H9 (cell line): ENCODE data around the gene LPP. TPM values are rescaled to one million over a fixed set of nuclear protein-coding genes. Genes with fewer than 3 reads are reported as not detected.

Source experiments
- DNase-seq: peaks from one replicate; pipeline ENCODE4 v3.0.0-alpha.2; 2017
- H2AFZ ChIP-seq: one replicate; pipeline ENCODE4 v1.6.1; 2013; ENCODE audit warnings: mild to moderate bottlenecking, low read length, control low read depth, moderate library complexity
- H2AK5ac ChIP-seq: 2 replicates; pipeline ENCODE4 v1.6.1; 2013; ENCODE audit warnings: low read length, control low read depth, mixed read lengths; ENCODE audit not compliant: insufficient read length
- H2BK120ac ChIP-seq: one replicate; pipeline ENCODE4 v1.6.1; 2013; ENCODE audit warnings: low read depth, mild to moderate bottlenecking, low read length, control low read depth, inconsistent platforms; ENCODE audit not compliant: poor library complexity, severe bottlenecking
- H2BK12ac ChIP-seq: 2 replicates; pipeline ENCODE4 v1.6.1; 2013; ENCODE audit warnings: low read length, control low read depth, mixed read lengths, low read depth; ENCODE audit not compliant: insufficient read length
- H2BK15ac ChIP-seq: 2 replicates; pipeline ENCODE4 v1.6.1; 2013; ENCODE audit warnings: low read depth, low read length, control low read depth
- H2BK20ac ChIP-seq: one replicate; pipeline ENCODE4 v1.6.1; 2013; ENCODE audit warnings: low read depth, mild to moderate bottlenecking, low read length, control low read depth, inconsistent platforms; ENCODE audit not compliant: poor library complexity, severe bottlenecking
- H2BK5ac ChIP-seq: 2 replicates; pipeline ENCODE4 v1.6.1; 2013; ENCODE audit warnings: low read length, control low read depth, mixed read lengths; ENCODE audit not compliant: insufficient read length
- H3K14ac ChIP-seq: 2 replicates; pipeline ENCODE4 v1.6.1; 2013; ENCODE audit warnings: low read length, control low read depth; ENCODE audit not compliant: insufficient read depth
- H3K18ac ChIP-seq: 2 replicates; pipeline ENCODE4 v1.6.1; 2013; ENCODE audit warnings: low read depth, mild to moderate bottlenecking, mixed read lengths, low read length, control low read depth; ENCODE audit not compliant: insufficient read length
- H3K23ac ChIP-seq: 2 replicates; pipeline ENCODE4 v1.6.1; 2013; ENCODE audit warnings: low read length, control low read depth, mixed read lengths, low read depth; ENCODE audit not compliant: insufficient read length
- H3K23me2 ChIP-seq: 2 replicates; pipeline ENCODE4 v1.6.1; 2013; ENCODE audit warnings: low read depth, mild to moderate bottlenecking, mixed read lengths, low read length, control low read depth; ENCODE audit not compliant: insufficient read length, poor library complexity, severe bottlenecking
- H3K27ac ChIP-seq: 2 replicates; pipeline ENCODE4 v1.5.1; 2013; ENCODE audit warnings: low read length, control low read depth, mixed read lengths, low read depth; ENCODE audit not compliant: insufficient read length
- H3K27me3 ChIP-seq: 2 replicates; pipeline ENCODE4 v1.6.1; 2013; ENCODE audit warnings: low read length, control low read depth, inconsistent platforms; ENCODE audit not compliant: insufficient read depth
- H3K4ac ChIP-seq: 2 replicates; pipeline ENCODE4 v1.6.1; 2013; ENCODE audit warnings: low read depth, mild to moderate bottlenecking, control low read depth, inconsistent platforms, low read length, moderate library complexity
- H3K4me1 ChIP-seq: 2 replicates; pipeline ENCODE4 v1.6.1; 2013; ENCODE audit warnings: low read length, control low read depth, inconsistent platforms; ENCODE audit not compliant: insufficient read depth
- H3K4me2 ChIP-seq: 2 replicates; pipeline ENCODE4 v1.6.1; 2013; ENCODE audit warnings: low read length, control low read depth, mixed read lengths; ENCODE audit not compliant: insufficient read length, insufficient read depth
- H3K56ac ChIP-seq: 2 replicates; pipeline ENCODE4 v1.6.1; 2013; ENCODE audit warnings: low read depth, mild to moderate bottlenecking, mixed read lengths, low read length, control low read depth; ENCODE audit not compliant: insufficient read length
- H3K79me1 ChIP-seq: 2 replicates; pipeline ENCODE4 v1.6.1; 2013; ENCODE audit warnings: low read depth, mild to moderate bottlenecking, moderate library complexity, low read length, control low read depth, inconsistent platforms; ENCODE audit not compliant: insufficient read depth, poor library complexity, severe bottlenecking
- H3K79me2 ChIP-seq: 2 replicates; pipeline ENCODE4 v1.6.1; 2013; ENCODE audit warnings: low read length, control low read depth, inconsistent platforms; ENCODE audit not compliant: insufficient read depth
- H3K9ac ChIP-seq: 2 replicates; pipeline ENCODE4 v1.6.1; 2013; ENCODE audit warnings: low read length, control low read depth, mixed read lengths; ENCODE audit not compliant: insufficient read length; ENCODE audit errors: extremely low read depth
- H3K9me3 ChIP-seq: one replicate; pipeline ENCODE4 v1.6.1; 2013; ENCODE audit warnings: low read depth, low read length, inconsistent platforms; ENCODE audit not compliant: control insufficient read depth
- H3T11ph ChIP-seq: one replicate; pipeline ENCODE4 v1.6.1; 2013; ENCODE audit warnings: mild to moderate bottlenecking, low read length, control low read depth, inconsistent platforms
- H4K20me1 ChIP-seq: one replicate; pipeline ENCODE4 v1.6.1; 2013; ENCODE audit not compliant: control insufficient read depth, insufficient read length, insufficient read depth
- H4K5ac ChIP-seq: 2 replicates; pipeline ENCODE4 v1.6.1; 2013; ENCODE audit warnings: low read depth, mild to moderate bottlenecking, mixed read lengths, low read length, control low read depth; ENCODE audit not compliant: insufficient read length
- H4K8ac ChIP-seq: replicated peaks from 2 replicates; pipeline ENCODE4 v1.6.1; 2013; ENCODE audit warnings: low read length, control low read depth, mixed read lengths, low read depth; ENCODE audit not compliant: insufficient read length
- H4K91ac ChIP-seq: 2 replicates; pipeline ENCODE4 v1.6.1; 2013; ENCODE audit warnings: low read depth, mild to moderate bottlenecking, moderate library complexity, mixed read lengths, low read length, control low read depth; ENCODE audit not compliant: insufficient read length
- H3K27ac Mint-ChIP-seq, 3 experiments: 2 replicates in 2 of 3; 3 replicates in 1 of 3; pipeline ENCODE4 v1.8.0; 2020 to 2021; ENCODE audit warnings: mixed read lengths in 3 of 3, mild to moderate bottlenecking in 1 of 3, moderate library complexity in 1 of 3
- H3K27me3 Mint-ChIP-seq: 2 replicates; pipeline ENCODE4 v1.8.0; 2021; ENCODE audit warnings: low read depth, mild to moderate bottlenecking, moderate library complexity, mixed read lengths
- H3K36me3 Mint-ChIP-seq, 3 experiments: 2 replicates in 2 of 3; 3 replicates in 1 of 3; pipeline ENCODE4 v1.8.0; 2020 to 2021; ENCODE audit warnings: low read depth in 3 of 3, mixed read lengths in 3 of 3; ENCODE audit not compliant: insufficient read depth in 1 of 3
- H3K4me1 Mint-ChIP-seq, 2 experiments: 2 replicates each; pipeline ENCODE4 v1.8.0; 2020; ENCODE audit warnings: mixed read lengths in 2 of 2
- H3K4me3 Mint-ChIP-seq, 2 experiments: 2 replicates in 1 of 2; 3 replicates in 1 of 2; pipeline ENCODE4 v1.8.0; 2020 to 2021; ENCODE audit warnings: mild to moderate bottlenecking in 2 of 2, mixed read lengths in 2 of 2, moderate library complexity in 1 of 2
- H3K9me3 Mint-ChIP-seq, 2 experiments: 2 replicates in 1 of 2; 3 replicates in 1 of 2; pipeline ENCODE4 v1.8.0; 2020; ENCODE audit warnings: mild to moderate bottlenecking in 2 of 2, mixed read lengths in 2 of 2, moderate library complexity in 1 of 2
- WGBS: extraction: QIAGEN DNeasy Blood & Tissue Kit; methylation state at CpG from one replicate; pipeline ENCODE4 v1.1.7; 2013; ENCODE audit warnings: missing lambda C conversion rate, low lambda C conversion rate, mixed read lengths; ENCODE audit not compliant: insufficient read length; ENCODE audit errors: extremely low coverage; 5-methylcytosine and 5-hydroxymethylcytosine counted together
- total RNA-seq: library from RNA; stranded (reverse); gene quantifications from 2 replicates; pipeline ENCODE4 v1.2.1, GENCODE V29; 2021
- TF ChIP-seq, protein P1 (sequence below): fragments of 200-600 bp; sonication (generic); conservative IDR thresholded peaks from 3 replicates; pipeline ENCODE4 v1.8.0; 2021; ENCODE audit warnings: antibody characterized with exemption, mild to moderate bottlenecking

Gene LPP
- total RNA-seq, 1 experiment from 2014 or later = 64.6 TPM

DNA sequence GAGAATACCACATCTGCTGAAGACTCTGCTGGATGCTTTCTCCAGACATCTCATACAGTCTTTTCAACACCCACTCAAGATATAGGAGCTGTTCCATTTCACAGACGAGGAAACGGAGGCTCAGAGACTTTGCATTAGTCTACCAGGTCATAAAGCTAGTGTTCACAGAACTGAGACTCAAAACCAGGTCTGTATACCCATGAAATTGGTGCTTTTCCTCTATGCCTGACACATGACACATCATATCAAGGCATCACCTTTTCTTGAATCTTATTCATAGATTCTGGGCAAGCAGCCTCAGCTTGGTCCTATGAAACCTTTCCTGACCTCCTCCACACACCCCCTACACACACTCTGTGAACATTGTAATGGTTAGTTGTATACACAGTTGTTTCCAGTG, 101.2 kb downstream of the LPP start:
- Histone ChIP-seq H3K79me2 (peaks cover 2% of the 10 kb centered on the region; the same call in 1 of the 2 replicates), H3K18ac (no peak overlapping the region), H2BK12ac (no peak overlapping the region), H4K8ac (no peak overlapping the region), H3K79me1 (no peaks in the 10 kb centered on the region), H3K4ac (no peak overlapping the region), H3T11ph (no peak overlapping the region), H2BK20ac (no peak overlapping the region), H2AK5ac (no peak overlapping the region), H3K4me1 (no peaks in the 10 kb centered on the region), H3K9me3 (no peaks in the 10 kb centered on the region), H3K23ac (no peak overlapping the region), H3K56ac (no peak overlapping the region), H2AFZ (no peak overlapping the region), H2BK15ac (no peak overlapping the region), H2BK5ac (no peak overlapping the region), H4K5ac (no peak overlapping the region), H3K23me2 (no peaks in the 10 kb centered on the region), H3K27ac (no peak overlapping the region), H3K27me3 (no peaks in the 10 kb centered on the region), H3K9ac (no peak overlapping the region), H3K14ac (no peak overlapping the region), H4K20me1 (no peaks in the 10 kb centered on the region), H4K91ac (no peak overlapping the region), H3K4me2 (no peak overlapping the region), H2BK120ac (no peak overlapping the region)
- H3K4me1 Mint-ChIP-seq = peaks cover 7 to 8% of the 10 kb centered on the region in 2 experiments; a peak in 3 of 4 replicates
- peaks cover 0 to 7% of the 10 kb centered on the region in 2 experiments; a peak in 3 of 5 replicates for H3K9me3 Mint-ChIP-seq
- peaks cover 0 to 5% (median 0%) of the 10 kb centered on the region in 3 experiments; a peak in 3 of 7 replicates for H3K36me3 Mint-ChIP-seq
- no peak overlapping the region for H3K27ac Mint-ChIP-seq
- H3K4me3 Mint-ChIP-seq = no peak overlapping the region
- DNase-seq = no peak
- TF ChIP-seq, protein P1, sequence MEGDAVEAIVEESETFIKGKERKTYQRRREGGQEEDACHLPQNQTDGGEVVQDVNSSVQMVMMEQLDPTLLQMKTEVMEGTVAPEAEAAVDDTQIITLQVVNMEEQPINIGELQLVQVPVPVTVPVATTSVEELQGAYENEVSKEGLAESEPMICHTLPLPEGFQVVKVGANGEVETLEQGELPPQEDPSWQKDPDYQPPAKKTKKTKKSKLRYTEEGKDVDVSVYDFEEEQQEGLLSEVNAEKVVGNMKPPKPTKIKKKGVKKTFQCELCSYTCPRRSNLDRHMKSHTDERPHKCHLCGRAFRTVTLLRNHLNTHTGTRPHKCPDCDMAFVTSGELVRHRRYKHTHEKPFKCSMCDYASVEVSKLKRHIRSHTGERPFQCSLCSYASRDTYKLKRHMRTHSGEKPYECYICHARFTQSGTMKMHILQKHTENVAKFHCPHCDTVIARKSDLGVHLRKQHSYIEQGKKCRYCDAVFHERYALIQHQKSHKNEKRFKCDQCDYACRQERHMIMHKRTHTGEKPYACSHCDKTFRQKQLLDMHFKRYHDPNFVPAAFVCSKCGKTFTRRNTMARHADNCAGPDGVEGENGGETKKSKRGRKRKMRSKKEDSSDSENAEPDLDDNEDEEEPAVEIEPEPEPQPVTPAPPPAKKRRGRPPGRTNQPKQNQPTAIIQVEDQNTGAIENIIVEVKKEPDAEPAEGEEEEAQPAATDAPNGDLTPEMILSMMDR = no peak
- no peaks in the 10 kb centered on the region for H3K27me3 Mint-ChIP-seq
- no CpG with 5 or more reads among the region's 2 CpGs for WGBS
